GM18511 (cell line): ENCODE measurements around the gene SELENOO.

Source experiments
- ATAC-seq: cut with Tn5 transposase; IDR thresholded peaks from one replicate; pipeline ENCODE4 v1.9.1; 2021; ENCODE audit warnings: mild to moderate bottlenecking, moderate library complexity; ENCODE audit not compliant: unreplicated experiment

The SELENOO gene

GRCh38 chr22:50171319-50171964 lies 29.4 kb upstream of the SELENOO start:
- no peak for ATAC-seq

DNA sequence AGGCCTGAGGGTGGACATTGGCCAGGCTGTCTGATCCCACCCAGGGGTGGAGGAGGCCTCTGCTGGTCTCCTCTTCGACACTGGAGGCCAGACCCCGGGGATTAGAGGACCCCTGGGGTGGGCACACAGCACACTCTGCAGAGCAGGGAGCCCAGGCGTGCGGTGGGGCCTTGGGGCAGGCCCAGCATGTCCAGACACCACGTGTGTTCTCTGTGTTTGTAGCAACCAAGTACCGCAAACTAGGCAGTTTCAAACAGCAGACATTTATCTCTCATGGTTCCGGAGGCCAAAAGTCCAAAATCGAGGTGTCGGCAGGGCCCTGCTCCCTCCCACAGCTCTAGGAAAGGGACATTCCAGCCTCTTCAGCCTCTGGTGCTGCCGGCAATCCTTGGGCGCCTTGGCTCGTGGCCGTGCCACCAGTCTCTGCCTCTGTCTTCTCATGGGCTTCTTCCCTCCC lies 28.8 kb upstream of the SELENOO start:
- ATAC-seq, result no peak

DNA sequence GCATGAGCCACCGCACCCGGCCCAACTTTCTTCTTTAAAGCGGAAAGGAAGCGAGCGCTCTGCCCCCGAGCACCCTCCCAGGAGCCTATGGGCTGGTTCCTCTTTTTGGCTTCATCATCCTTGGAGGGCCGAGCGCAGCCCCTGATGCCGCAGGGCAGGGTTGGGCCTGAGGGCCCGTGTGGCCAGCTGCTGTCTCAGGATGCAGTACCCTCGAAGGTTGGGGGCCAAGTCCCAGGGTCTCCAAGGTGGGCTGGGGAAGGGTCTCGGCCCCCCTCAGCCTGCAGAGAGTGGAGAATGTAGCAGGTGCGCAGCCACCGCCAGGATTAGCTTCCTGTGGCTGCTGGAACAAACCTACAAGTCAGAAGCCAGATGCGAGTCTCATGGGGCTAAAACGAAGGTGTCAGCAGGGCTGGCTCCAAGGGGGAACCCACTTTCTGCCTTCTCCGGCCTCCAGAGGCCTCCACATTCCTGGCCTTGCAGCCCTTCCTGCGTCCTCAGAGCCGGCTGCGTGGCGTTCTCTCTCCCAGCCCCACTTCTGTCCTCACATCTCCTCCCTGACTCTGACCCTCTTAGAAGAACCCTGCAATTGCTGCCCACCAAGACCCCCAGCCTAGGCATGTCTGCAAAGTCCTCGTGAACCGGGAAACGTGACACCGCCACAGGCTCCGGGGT lies 27.4 kb upstream of the SELENOO start:
- no peak for ATAC-seq

DNA sequence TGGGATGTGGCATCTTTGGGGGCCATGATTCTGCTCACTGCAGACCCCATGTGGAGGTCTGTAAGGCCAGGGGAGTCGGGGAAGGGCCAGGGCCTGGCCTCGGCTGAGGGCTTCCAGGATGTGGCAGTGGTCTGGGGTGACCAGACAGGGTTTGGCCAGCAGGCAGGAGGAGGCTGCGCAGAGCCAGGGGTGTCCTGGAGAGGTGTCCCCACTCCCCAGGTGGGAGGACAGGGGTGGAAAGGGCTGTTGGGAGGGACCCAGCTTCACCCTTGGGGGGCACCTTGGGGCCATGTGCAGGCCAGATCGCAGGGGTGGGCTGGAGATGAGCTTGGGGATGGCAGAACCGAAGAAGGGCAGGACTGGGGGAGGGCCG lies 26.8 kb upstream of the SELENOO start:
- no peak for ATAC-seq

- ATAC-seq, result no peak
Measured at GRCh38 chr22:50174382-50175190, 26.2 kb upstream of the SELENOO start.

GRCh38 chr22:50175191-50175461 lies 25.7 kb upstream of the SELENOO start:
- ATAC-seq, result no peak

DNA sequence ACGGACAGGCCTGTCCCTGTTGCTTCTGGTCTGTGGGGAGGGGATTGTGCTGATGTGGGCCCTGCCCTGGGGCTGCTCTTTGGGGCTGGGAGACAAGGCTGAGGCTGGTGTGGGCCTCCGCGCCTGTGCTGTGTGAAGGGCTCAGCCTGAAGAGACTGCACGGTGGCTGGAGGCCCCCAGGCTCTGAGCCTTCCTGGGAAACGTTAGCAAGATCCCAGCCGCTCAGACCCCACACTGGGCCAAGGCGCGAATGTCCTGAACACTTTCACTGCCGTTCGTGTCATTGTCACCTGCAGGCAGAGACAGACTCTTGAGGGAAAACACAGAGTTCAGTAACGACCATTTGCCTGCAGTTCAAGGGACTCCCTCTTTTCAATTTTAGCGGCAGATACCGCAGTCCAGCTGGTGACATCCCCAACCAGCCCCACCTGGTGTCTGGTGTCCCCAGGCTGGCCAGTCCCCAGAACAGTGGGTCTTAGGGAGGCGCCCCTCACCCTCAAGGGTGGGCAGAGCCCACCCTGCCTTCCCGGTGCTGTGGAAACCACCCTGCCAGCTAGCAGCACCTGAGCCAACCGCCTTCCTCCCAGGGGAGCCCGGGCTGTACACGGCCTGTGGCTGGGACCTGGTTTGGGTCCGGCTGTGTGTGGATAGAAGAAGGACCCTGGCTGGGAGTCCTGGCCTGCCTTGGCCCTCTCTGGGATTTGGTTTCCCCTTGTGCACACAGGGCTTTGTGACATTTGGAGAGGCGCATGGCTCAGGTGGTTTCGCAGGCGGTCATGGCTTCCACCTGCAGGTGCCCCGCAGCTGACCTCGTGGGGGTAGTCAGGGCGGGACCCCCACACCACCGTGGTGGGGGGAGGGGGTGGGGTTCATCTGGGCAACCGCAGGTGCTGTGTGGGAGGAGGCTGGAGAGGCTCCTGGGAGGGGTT lies 24.6 kb upstream of the SELENOO start:
- no peak for ATAC-seq

GRCh38 chr22:50176850-50177536 lies 23.8 kb upstream of the SELENOO start:
- ATAC-seq, result no peak

DNA sequence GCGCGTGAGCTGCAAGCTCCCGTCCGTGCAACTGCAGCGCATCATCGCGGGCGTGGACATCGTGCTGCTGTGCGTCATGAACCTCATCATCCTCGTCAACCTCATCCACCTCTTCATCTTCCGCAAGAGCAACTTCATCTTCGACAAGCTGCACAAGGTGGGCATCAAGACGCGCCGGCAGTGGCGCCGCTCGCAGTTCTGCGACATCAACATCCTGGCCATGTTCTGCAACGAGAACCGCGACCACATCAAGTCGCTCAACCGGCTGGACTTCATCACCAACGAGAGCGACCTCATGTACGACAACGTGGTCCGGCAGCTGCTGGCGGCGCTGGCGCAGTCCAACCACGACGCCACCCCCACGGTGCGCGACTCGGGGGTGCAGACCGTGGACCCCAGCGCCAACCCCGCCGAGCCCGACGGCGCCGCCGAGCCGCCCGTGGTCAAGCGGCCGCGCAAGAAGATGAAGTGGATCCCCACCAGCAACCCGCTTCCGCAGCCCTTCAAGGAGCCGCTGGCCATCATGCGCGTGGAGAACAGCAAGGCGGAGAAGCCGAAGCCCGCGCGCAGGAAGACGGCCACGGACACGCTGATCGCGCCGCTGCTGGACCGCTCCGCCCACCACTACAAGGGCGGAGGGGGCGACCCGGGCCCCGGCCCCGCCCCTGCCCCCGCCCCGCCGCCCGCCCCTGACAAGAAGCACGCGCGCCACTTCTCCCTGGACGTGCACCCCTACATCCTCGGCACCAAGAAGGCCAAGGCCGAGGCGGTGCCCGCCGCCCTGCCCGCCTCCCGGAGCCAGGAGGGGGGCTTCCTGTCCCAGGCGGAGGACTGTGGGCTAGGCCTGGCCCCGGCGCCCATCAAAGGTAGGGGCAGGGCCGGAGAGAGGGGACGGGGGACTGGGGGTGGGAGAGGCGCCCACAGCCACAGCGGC lies 23.0 kb upstream of the SELENOO start:
- ATAC-seq, result no peak

DNA sequence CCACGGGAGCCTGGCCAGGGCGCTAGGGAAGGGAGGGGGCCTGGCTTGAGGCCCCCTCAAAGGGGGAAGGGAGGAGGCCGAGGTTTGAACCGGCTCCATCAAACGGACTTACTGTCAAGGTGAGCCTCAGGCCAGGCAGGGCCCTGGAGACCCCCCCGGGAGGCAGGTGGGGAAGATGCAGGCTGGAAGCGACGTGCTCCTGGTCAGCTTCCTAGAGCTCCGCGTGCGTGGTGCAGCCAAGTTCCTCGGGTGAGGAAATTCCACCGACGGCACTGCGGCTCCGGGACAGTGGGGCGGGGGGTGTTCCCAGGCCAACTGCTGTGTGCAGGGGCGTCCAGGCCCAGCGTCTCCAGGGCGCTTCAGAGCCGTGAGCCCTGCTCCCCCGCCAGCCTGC lies 22.3 kb upstream of the SELENOO start:
- ATAC-seq, result no peak

GRCh38 chr22:50178871-50179869 lies 21.6 kb upstream of the SELENOO start:
- ATAC-seq, result no peak

- no peak for ATAC-seq
Measured at GRCh38 chr22:50179937-50180726, 20.7 kb upstream of the SELENOO start.

- no peak for ATAC-seq
Measured at GRCh38 chr22:50180727-50181521, 19.9 kb upstream of the SELENOO start.

GRCh38 chr22:50182176-50183081 lies 18.4 kb upstream of the SELENOO start:
- no peak for ATAC-seq

DNA sequence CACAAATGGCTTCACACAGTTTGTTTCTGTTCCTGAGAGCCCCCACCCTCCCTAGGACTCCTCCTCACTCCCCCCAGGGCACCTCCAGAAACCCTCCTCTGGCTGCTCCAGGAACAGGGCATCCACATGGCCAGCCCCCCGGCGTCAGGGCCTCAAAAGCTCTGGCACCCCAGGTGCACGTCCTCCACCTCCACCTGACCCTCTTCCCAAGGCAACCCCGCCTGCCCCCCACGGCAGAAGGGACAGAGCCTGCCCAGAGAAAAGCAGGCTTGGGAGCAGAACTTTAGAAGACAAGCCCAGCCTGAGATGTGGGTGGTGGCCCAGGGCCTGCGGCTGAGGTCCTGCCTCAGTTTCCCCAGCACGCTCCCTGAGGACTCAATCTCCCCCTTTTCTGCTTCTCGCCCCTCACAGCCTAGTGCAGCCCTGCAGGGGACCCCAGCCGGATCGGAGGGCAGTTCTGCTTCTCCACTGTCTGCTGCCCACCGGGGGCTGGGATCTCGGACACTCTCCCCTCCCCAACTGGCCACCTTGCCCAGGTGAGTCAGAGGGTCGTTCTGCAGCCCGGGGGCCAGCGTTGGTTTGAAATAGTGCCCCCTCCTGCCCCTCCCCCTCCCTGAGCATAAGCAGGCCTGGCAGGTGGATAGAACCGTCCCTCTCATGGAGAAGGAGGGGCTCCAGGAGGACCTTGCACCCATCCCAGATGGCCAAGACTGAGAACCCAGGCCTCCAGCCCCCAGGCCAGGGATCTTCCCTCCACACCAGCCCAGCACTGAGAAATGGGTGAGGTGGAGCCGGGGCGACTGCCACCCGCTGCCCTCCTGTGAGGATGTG lies 17.5 kb upstream of the SELENOO start:
- ATAC-seq, result no peak
